GM12878 (cell line): ENCODE results near the gene SUSD6. TPM values are rescaled to one million over a fixed set of nuclear protein-coding genes. Genes with fewer than 3 reads are reported as not detected.

ENCODE experiments used
- ATAC-seq: fragments of 200-7000 bp; cut with Tn5 transposase; 3 replicates; pipeline ENCODE4 v1.9.1; 2020; ENCODE audit warnings: mild to moderate bottlenecking, moderate library complexity
- BruUV-seq: library from RNA; stranded (reverse); fragments of 400-500 nt; replicated peaks from 2 replicates; lab custom pipeline; 2021; lab: Mats Ljungman, UMichigan
- CTCF ChIA-PET: fragments of 300-600 bp; sonication (Branson Sonifier 250); formaldehyde crosslinking; extraction: SDS; loops from one replicate; lab custom pipeline; 2021; ENCODE audit warnings: inconsistent platforms; lab: Yijun Ruan, JAX
- POLR2A ChIA-PET: fragments of 350-600 bp; formaldehyde crosslinking; extraction: SDS; loops from one replicate; lab custom pipeline; 2021; ENCODE audit warnings: inconsistent platforms; lab: Charles Lee
- RAD21 ChIA-PET: fragments of 300-600 bp; sonication (Branson Sonifier 250); formaldehyde crosslinking; loops from one replicate; lab custom pipeline; 2023; ENCODE audit warnings: antibody characterized with exemption; ENCODE audit not compliant: unreplicated experiment; lab: Charles Lee
- SMC1A ChIA-PET: fragments of 300-600 bp; sonication (Branson Sonifier 250); formaldehyde crosslinking; loops from one replicate; lab custom pipeline; 2023; ENCODE audit not compliant: unreplicated experiment, uncharacterized antibody; lab: Charles Lee
- DNase-seq: peaks from one replicate; pipeline ENCODE4 v3.0.0-alpha.2; 2011; ENCODE audit warnings: low read depth, low spot score
- FAIRE-seq: peaks from 3 replicates; lab custom pipeline; 2011; peaks lifted over from hg19 to GRCh38; lab: Jason Lieb, UNC
- H2AFZ ChIP-seq: 2 replicates; pipeline ENCODE4 v1.6.0; 2011; ENCODE audit warnings: low read depth, low read length, control low read depth; ENCODE audit not compliant: control insufficient read depth
- H3K27ac ChIP-seq: 2 replicates; pipeline ENCODE4 v1.5.1; 2011; ENCODE audit warnings: control low read depth; ENCODE audit not compliant: control insufficient read depth, insufficient read depth
- H3K27me3 ChIP-seq, 2 experiments: replicated peaks in 1 of 2; 2 replicates each; pipeline versions ENCODE4 v1.6.0 to v1.6.1; 2011; ENCODE audit warnings: low read length in 1 of 2; ENCODE audit not compliant: control insufficient read depth in 2 of 2, insufficient read depth in 2 of 2
- H3K36me3 ChIP-seq, 2 experiments: 2 replicates each; pipeline ENCODE4 v1.5.1; 2011; ENCODE audit warnings: low read length in 1 of 2; ENCODE audit not compliant: control insufficient read depth in 2 of 2, insufficient read depth in 2 of 2
- H3K4me1 ChIP-seq: 2 replicates; pipeline ENCODE4 v1.6.1; 2011; ENCODE audit warnings: mild to moderate bottlenecking, low read length, moderate library complexity, mixed read lengths; ENCODE audit not compliant: control insufficient read depth, insufficient read depth
- H3K4me2 ChIP-seq: 2 replicates; pipeline ENCODE4 v1.6.0; 2011; ENCODE audit warnings: control low read depth; ENCODE audit not compliant: control insufficient read depth, insufficient read depth
- H3K4me3 ChIP-seq: fragments of 200-600 bp; sonication (generic); 2 replicates; pipeline ENCODE4 v1.5.1; 2016
- H3K79me2 ChIP-seq: 2 replicates; pipeline ENCODE4 v1.6.0; 2011; ENCODE audit warnings: low read length; ENCODE audit not compliant: control insufficient read depth, insufficient read depth
- H3K9ac ChIP-seq: 2 replicates; pipeline ENCODE4 v1.8.0; 2011; ENCODE audit warnings: low read length, control low read depth, mixed read lengths; ENCODE audit not compliant: control insufficient read depth, insufficient read depth
- H3K9me3 ChIP-seq: replicated peaks from 3 replicates; pipeline ENCODE4 v1.5.1; 2011; ENCODE audit warnings: mild to moderate bottlenecking, low read length; ENCODE audit not compliant: control insufficient read depth, insufficient read depth
- H4K20me1 ChIP-seq: 2 replicates; pipeline ENCODE4 v1.6.0; 2011; ENCODE audit not compliant: control insufficient read depth, insufficient read depth
- ESRRA ChIP-seq: IDR thresholded peaks from 2 replicates; pipeline ENCODE4 v1.6.1; 2012; ENCODE audit warnings: mild to moderate bottlenecking, low read length, improper control_type of control experiment
- HCFC1 ChIP-seq: fragments of 150-350 bp; IDR thresholded peaks from 2 replicates; pipeline ENCODE4 v1.6.1; 2014; ENCODE audit warnings: low read length
- KLF5 ChIP-seq: fragments of 450-650 bp; IDR thresholded peaks from 2 replicates; pipeline ENCODE4 v1.6.1; 2014; ENCODE audit warnings: mild to moderate bottlenecking; ENCODE audit not compliant: partially characterized antibody
- NR2C2 ChIP-seq: IDR thresholded peaks from 2 replicates; pipeline ENCODE4 v1.6.1; 2011; ENCODE audit warnings: borderline replicate concordance, low read depth; ENCODE audit not compliant: control insufficient read depth, insufficient read length
- PAX5 ChIP-seq: IDR thresholded peaks from 2 replicates; pipeline ENCODE4 v1.6.1; 2011; ENCODE audit warnings: low read depth, low read length, borderline replicate concordance
- RB1 ChIP-seq: fragments of 450-650 bp; formaldehyde crosslinking; IDR thresholded peaks from 2 replicates; pipeline ENCODE4 v1.6.1; 2017; ENCODE audit warnings: mild to moderate bottlenecking, borderline replicate concordance
- RBBP5 ChIP-seq: fragments of 200-600 bp; sonication (generic); conservative IDR thresholded peaks from 2 replicates; pipeline ENCODE4 v1.6.1; 2016
- SMAD5 ChIP-seq: IDR thresholded peaks from 2 replicates; pipeline ENCODE4 v1.6.1; 2016; ENCODE audit warnings: antibody characterized with exemption, low read depth
- SMARCA5 ChIP-seq: fragments of 450-650 bp; IDR thresholded peaks from 2 replicates; pipeline ENCODE4 v1.6.1; 2017; ENCODE audit warnings: mild to moderate bottlenecking
- ZZZ3 ChIP-seq: IDR thresholded peaks from 2 replicates; pipeline ENCODE4 v1.6.1; 2011; ENCODE audit warnings: low read depth; ENCODE audit not compliant: control insufficient read depth, insufficient read length
- WGBS: methylation state at CpG from one replicate; pipeline ENCODE4 v1.1.6; 2016; ENCODE audit warnings: low lambda C conversion rate; ENCODE audit not compliant: insufficient replicate concordance, insufficient coverage; ENCODE audit errors: missing lambda C conversion rate; 5-methylcytosine and 5-hydroxymethylcytosine counted together
- in situ Hi-C: fragments of 300-500 bp; cut with MboI; formaldehyde crosslinking; loops from 9 replicates; pipeline ENCODE4 v1.14.3; 2018; ENCODE audit warnings: mixed read lengths
- intact Hi-C: fragments of 100-400 bp; cut with micrococcal nuclease; formaldehyde crosslinking; loops from one replicate; pipeline ENCODE4 v1.14.2; 2022; ENCODE audit not compliant: unreplicated experiment
- polyA plus RNA-seq, 11 experiments: library from polyadenylated mRNA; depleted of rRNA in 4 of 11; unstranded in 6 of 11; stranded (reverse) in 5 of 11; fragments of >200 nt; fragmentation: Nextera tagmentation in 4 of 11; fragmentation: Illumina TruSeq in 1 of 11; extraction: Ambion mirVana in 4 of 11; extraction: Trizol in 1 of 11; gene quantifications; 1 replicate in 1 of 11; 2 replicates in 10 of 11; pipeline versions ENCODE4 v1.2.1 to v1.2.3, GENCODE V29; 2011 to 2016; ENCODE audit warnings: inconsistent platforms in 2 of 11, missing spikeins in 2 of 11, low read depth in 1 of 11
- total RNA-seq, 4 experiments: library from RNA; depleted of rRNA in 3 of 4; stranded (reverse); fragments of >200 nt in 3 of 4; fragmentation: Illumina TruSeq in 1 of 4; extraction: Trizol in 1 of 4; gene quantifications; 2 replicates each; pipeline versions ENCODE4 v1.2.1 to v1.2.3, GENCODE V29; 2013 to 2021
- TF ChIP-seq, protein P1 (sequence below): fragments of 450-650 bp; IDR thresholded peaks from 2 replicates; pipeline ENCODE4 v1.6.1; 2016; ENCODE audit warnings: mild to moderate bottlenecking
- TF ChIP-seq, protein P2 (sequence below): fragments of 450-650 bp; formaldehyde crosslinking; IDR thresholded peaks from 2 replicates; pipeline ENCODE4 v1.5.0; 2022; ENCODE audit warnings: mild to moderate bottlenecking, missing genetic modification characterization
- TF ChIP-seq, protein P3 (sequence below): fragments of 450-650 bp; IDR thresholded peaks from 2 replicates; pipeline ENCODE4 v1.6.1; 2016; ENCODE audit warnings: mild to moderate bottlenecking
- TF ChIP-seq, protein P4 (sequence below): IDR thresholded peaks from 2 replicates; pipeline ENCODE4 v1.6.1; 2012; ENCODE audit warnings: low read depth, low read length, improper control_type of control experiment
- TF ChIP-seq, protein P5 (sequence below): fragments of 450-650 bp; conservative IDR thresholded peaks from 2 replicates; pipeline ENCODE4 v1.6.1; 2017; ENCODE audit warnings: mild to moderate bottlenecking, moderate library complexity
- TF ChIP-seq, protein P6 (sequence below): fragments of 450-650 bp; IDR thresholded peaks from 2 replicates; pipeline ENCODE4 v1.6.1; 2017; ENCODE audit warnings: low read depth, mild to moderate bottlenecking, moderate library complexity

Gene SUSD6
- total and polyA plus RNA-seq, 10 of the 15 experiments (the other 5 are each of a cell fraction or from before 2014, with no cell fraction given): 6.6 to 39.8 (median 20.2) TPM

DNA sequence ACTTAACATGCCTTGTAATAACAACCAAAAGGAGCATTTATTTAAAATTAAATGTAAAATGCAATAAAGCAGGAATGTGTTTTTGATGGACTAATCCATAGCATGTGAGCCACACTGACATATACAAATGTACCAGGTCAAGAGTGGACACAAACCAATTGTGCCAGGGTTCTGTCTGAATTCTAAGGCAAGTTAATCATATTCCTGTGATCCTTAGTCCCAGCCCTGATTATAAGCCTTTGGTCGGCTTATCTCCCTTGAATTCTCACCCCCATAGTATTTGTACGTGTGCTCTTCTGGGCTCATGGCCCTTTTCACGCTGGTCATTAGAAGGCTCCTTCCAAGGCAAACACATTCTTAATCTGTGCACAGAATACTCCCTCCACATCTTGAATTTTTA lies 144.9 kb downstream of the SUSD6 start:
- Histone ChIP-seq H4K20me1 (no peaks in the 10 kb centered on the region), H3K4me2 (no peak overlapping the region), H3K27me3 (no peaks in the 10 kb centered on the region; a peak in 1 of 4 replicates), H3K9ac (no peak overlapping the region), H3K27ac (no peak overlapping the region), H3K4me3 (no peak overlapping the region), H2AFZ (no peak overlapping the region), H3K9me3 (no peaks in the 10 kb centered on the region), H3K4me1 (no peaks in the 10 kb centered on the region), H3K79me2 (no peaks in the 10 kb centered on the region), H3K36me3 (no peaks in the 10 kb centered on the region)
- ChIA-PET SMC1A (no interaction called here), RAD21 (no interaction called here), CTCF (no interaction called here), POLR2A (no interaction called here)
- in situ Hi-C loops: no loop called here
- no peak for FAIRE-seq
- intact Hi-C loops: no loop called here
- DNase-seq: no peak
- ATAC-seq: no peak
- WGBS: 57% methylated on average over 3 of the region's 3 CpGs
- no TSS peak for BruUV-seq
- no peak for TF ChIP-seq ZZZ3
- TF ChIP-seq ESRRA: no peak
- TF ChIP-seq, protein P1, sequence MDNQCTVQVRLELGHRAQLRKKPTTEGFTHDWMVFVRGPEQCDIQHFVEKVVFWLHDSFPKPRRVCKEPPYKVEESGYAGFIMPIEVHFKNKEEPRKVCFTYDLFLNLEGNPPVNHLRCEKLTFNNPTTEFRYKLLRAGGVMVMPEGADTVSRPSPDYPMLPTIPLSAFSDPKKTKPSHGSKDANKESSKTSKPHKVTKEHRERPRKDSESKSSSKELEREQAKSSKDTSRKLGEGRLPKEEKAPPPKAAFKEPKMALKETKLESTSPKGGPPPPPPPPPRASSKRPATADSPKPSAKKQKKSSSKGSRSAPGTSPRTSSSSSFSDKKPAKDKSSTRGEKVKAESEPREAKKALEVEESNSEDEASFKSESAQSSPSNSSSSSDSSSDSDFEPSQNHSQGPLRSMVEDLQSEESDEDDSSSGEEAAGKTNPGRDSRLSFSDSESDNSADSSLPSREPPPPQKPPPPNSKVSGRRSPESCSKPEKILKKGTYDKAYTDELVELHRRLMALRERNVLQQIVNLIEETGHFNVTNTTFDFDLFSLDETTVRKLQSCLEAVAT: no peak
- no peak for TF ChIP-seq RBBP5
- TF ChIP-seq, protein P2, sequence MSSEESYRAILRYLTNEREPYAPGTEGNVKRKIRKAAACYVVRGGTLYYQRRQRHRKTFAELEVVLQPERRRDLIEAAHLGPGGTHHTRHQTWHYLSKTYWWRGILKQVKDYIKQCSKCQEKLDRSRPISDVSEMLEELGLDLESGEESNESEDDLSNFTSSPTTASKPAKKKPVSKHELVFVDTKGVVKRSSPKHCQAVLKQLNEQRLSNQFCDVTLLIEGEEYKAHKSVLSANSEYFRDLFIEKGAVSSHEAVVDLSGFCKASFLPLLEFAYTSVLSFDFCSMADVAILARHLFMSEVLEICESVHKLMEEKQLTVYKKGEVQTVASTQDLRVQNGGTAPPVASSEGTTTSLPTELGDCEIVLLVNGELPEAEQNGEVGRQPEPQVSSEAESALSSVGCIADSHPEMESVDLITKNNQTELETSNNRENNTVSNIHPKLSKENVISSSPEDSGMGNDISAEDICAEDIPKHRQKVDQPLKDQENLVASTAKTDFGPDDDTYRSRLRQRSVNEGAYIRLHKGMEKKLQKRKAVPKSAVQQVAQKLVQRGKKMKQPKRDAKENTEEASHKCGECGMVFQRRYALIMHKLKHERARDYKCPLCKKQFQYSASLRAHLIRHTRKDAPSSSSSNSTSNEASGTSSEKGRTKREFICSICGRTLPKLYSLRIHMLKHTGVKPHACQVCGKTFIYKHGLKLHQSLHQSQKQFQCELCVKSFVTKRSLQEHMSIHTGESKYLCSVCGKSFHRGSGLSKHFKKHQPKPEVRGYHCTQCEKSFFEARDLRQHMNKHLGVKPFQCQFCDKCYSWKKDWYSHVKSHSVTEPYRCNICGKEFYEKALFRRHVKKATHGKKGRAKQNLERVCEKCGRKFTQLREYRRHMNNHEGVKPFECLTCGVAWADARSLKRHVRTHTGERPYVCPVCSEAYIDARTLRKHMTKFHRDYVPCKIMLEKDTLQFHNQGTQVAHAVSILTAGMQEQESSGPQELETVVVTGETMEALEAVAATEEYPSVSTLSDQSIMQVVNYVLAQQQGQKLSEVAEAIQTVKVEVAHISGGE (CRISPR knock-in tag): no peak
- TF ChIP-seq KLF5: no peak
- TF ChIP-seq NR2C2: no peak
- TF ChIP-seq, protein P3, sequence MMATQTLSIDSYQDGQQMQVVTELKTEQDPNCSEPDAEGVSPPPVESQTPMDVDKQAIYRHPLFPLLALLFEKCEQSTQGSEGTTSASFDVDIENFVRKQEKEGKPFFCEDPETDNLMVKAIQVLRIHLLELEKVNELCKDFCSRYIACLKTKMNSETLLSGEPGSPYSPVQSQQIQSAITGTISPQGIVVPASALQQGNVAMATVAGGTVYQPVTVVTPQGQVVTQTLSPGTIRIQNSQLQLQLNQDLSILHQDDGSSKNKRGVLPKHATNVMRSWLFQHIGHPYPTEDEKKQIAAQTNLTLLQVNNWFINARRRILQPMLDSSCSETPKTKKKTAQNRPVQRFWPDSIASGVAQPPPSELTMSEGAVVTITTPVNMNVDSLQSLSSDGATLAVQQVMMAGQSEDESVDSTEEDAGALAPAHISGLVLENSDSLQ: no peak
- TF ChIP-seq, protein P4, sequence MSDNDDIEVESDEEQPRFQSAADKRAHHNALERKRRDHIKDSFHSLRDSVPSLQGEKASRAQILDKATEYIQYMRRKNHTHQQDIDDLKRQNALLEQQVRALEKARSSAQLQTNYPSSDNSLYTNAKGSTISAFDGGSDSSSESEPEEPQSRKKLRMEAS: no peak
- no peak for TF ChIP-seq HCFC1
- no peak for TF ChIP-seq RB1
- no peak for TF ChIP-seq SMAD5
- no peak for TF ChIP-seq PAX5
- TF ChIP-seq, protein P5, sequence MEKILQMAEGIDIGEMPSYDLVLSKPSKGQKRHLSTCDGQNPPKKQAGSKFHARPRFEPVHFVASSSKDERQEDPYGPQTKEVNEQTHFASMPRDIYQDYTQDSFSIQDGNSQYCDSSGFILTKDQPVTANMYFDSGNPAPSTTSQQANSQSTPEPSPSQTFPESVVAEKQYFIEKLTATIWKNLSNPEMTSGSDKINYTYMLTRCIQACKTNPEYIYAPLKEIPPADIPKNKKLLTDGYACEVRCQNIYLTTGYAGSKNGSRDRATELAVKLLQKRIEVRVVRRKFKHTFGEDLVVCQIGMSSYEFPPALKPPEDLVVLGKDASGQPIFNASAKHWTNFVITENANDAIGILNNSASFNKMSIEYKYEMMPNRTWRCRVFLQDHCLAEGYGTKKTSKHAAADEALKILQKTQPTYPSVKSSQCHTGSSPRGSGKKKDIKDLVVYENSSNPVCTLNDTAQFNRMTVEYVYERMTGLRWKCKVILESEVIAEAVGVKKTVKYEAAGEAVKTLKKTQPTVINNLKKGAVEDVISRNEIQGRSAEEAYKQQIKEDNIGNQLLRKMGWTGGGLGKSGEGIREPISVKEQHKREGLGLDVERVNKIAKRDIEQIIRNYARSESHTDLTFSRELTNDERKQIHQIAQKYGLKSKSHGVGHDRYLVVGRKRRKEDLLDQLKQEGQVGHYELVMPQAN: no peak
- TF ChIP-seq, protein P6, sequence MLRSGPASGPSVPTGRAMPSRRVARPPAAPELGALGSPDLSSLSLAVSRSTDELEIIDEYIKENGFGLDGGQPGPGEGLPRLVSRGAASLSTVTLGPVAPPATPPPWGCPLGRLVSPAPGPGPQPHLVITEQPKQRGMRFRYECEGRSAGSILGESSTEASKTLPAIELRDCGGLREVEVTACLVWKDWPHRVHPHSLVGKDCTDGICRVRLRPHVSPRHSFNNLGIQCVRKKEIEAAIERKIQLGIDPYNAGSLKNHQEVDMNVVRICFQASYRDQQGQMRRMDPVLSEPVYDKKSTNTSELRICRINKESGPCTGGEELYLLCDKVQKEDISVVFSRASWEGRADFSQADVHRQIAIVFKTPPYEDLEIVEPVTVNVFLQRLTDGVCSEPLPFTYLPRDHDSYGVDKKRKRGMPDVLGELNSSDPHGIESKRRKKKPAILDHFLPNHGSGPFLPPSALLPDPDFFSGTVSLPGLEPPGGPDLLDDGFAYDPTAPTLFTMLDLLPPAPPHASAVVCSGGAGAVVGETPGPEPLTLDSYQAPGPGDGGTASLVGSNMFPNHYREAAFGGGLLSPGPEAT: no peak
- TF ChIP-seq SMARCA5: no peak
